Fibroblast of skin of abdomen (primary cell): Measurements from ENCODE around the gene ISM1. TPM values are rescaled to one million over a fixed set of nuclear protein-coding genes. Genes with fewer than 3 reads are reported as not detected.
A peak's percentile ranks its signal among the peaks of the same experiment; 100 is the strongest.

Source experiments
- DNase-seq: peaks from one replicate; pipeline ENCODE4 v3.0.0-alpha.2; 2013
- polyA plus RNA-seq, 2 experiments: library from polyadenylated mRNA; unstranded; fragments of 120-200 nt; gene quantifications; one replicate each; pipeline ENCODE4 v1.2.1, GENCODE V29; 2013; ENCODE audit not compliant: insufficient read length in 2 of 2

ISM1 gene
- polyA plus RNA-seq (2013, experiment 1 of 2; ENCODE audit: insufficient read length) = not detected
- not detected for polyA plus RNA-seq (2013, experiment 2 of 2; ENCODE audit: insufficient read length)

- DNase-seq = no peak
Observed at GRCh38 chr20:13220904-13221297, at the start of gene ISM1. Gene ISM1, plus strand, starts transcription at chr20:13221274. Its CDS starts 503 bp downstream, at chr20:13221777.

DNA sequence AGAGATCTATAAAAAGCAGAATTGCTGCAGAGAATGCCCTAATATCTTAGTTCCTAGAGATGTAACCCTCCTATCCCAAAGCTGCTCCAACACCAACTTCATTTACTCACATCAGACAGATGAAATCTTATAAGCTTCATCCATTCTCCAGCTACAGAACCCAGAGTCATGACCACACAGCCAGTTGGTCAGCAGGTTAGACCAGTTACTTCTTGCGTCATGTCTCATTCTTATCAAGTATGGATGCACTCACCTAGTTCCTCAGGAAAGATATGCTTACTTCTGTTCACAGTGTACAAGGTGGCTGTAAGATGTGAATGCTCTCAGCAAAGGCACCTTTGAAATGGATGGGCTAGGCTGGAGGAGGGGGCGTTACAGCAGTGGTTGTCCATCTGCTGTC is 47.9 kb upstream of the ISM1 start:
- no peak for DNase-seq

DNA sequence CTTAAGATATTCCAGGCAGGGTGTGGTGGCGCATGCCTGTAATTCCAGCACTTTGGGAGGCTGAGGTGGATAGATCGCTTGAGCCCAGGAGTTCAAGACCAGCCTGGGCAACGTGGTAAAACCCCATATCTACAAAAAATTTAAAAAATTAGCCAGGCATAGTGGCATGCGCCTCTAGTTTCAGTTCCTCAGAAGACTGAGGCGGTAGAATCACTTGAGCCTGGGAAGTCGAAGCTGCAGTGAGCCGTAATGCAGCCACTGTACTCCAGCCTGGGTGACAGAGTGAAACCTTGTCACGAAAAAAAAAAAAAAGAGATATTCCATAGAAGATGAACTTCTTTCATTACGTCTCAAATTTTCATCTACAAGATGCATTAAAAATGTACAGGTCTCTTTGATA is 46.7 kb upstream of the ISM1 start:
- DNase-seq = no peak

DNA sequence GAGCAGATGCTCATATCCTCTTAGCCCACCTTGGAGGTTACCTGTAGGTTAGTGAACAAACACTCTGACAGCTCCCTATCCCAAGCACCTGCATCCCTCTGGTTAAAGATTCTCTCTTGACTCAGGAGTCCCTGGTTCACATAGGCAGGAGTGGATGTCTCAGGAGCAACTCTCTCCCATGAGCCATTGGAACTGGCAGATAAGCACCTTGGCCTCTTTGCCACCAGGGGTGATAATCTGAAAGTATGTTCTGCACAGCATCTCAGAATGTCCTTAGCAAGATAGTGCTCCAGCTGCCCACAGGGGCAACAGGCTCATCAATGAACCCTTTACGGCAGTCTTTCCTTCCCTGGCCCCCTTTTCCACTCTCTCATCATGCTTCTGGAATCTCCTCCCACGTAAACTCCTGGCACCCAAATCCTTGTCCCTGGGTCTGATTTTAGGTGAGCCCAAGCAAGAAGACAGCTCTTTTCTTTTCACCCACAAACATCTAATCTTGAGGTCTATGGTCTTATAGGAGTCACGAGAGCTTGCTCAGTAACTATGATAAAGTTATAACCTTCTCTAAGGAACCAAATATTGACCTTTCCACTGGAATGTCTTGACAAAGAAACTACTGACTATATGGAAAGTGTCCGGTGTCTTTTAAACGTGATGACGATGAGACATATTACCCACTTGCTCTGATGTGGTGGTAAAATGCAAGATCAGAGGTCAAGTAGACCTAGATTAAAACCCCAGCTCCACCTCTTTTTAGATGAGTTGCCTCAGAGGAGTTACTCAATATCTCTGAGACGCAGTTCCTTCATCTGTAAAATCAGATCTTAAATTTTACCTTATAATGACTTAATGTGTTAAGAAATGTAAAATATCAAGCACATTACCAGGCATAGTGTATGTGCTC is 39.8 kb upstream of the ISM1 start:
- no peak for DNase-seq

GRCh38 chr20:13183005-13183404 is 38.1 kb upstream of the ISM1 start:
- DNase-seq = no peak

DNA sequence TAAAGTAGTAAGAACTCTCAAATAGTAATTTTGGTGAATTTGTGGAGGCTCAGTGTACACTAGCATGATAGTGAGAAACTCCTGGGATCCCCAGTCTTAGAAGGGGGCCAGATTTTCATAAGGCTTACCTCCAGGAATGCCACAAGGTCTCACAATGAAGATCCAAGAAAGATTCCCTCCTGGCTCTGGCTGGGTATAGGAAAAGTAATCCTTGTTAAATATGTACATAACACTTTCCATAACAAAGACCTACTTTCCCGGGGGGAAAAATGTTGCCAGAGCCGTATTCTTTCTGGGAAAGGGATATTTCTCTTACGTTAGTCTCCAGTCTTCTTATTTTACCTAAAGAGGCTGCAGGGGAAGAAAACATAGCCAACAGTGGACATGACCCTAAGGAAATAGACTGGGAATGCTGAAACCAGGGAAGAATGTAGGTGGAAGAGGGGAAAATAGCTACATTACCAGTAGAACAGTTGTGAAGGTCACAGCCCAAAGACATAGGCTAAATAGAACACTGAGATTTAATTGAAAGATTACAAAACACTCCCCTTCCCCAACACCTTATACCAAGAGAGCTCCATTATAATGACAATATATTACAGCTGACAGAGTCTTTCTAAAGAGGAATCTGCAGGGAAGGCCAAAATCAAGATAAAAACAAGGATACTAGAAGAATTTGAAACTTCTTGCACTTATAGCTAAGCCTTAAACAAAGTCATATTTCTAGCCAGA is 34.9 kb upstream of the ISM1 start:
- no peak for DNase-seq

GRCh38 chr20:13187899-13188298 is 33.2 kb upstream of the ISM1 start:
- no peak for DNase-seq

- DNase-seq = no peak
Observed at GRCh38 chr20:13199279-13199678, 21.8 kb upstream of the ISM1 start.

DNA sequence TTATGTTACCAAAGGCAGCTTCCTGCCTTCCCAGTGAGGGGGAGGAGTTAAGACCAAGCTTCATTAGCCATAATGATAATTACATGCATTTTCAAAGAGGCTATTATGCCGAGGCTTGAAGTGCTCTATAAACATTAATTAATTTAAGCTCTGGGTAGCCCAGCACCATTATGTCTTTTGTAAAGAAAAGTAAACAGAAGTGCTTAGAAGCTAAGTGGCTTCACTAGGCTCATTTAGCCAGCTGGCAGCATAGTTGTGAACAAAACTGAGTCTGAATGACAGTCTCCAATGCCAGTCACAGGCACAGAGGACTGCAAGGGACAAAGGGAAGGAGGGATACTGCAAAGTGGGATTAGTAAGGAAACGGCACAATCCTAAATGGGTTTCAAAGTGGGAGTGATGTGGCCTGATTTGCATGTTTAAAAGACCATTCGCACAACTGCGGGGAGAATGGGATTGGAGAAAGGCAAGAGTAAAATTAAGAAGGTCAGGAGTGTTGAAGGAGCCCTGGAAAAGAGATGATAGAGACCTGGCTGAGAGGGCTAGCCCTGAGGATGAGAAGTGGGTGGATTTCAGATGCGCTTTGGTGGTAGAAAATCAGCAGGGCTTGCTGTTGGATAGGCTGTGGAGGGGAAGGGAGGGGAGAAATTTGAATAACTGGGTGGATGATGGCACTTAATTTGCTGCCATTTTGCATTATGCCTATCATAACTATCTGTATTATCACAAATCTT is 20.1 kb upstream of the ISM1 start:
- no peak for DNase-seq

- DNase-seq = no peak
Observed at GRCh38 chr20:13202565-13202964, 18.5 kb upstream of the ISM1 start.

GRCh38 chr20:13205425-13205824 is 15.6 kb upstream of the ISM1 start:
- DNase-seq = no peak

DNA sequence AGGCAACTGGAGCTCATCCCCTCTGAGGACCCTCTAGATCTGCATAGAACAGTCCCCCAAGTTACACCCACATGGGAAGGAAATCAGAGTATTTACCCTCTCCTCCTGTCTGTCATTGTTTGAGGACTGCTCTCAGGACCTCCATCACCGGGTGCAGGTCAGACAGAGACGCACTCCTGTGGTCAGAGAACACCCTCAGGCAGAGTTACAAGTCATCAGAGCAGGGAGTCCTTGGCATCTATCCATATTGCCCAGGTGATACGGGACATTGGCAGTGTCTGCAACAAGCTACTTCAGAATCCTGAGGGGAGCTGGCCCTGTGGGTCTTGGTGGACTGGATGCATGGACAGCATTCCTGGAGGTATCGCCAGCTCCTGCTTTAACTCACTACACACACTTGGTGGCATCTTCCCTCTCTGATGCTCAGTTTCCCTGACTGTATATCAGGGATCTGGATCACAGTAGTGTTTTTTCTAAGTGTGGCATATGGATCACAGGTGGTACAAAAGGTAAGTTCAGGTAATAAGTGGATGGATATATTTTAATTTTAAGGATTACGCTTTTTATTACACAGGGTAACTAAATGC is 15.1 kb upstream of the ISM1 start:
- no peak for DNase-seq

DNA sequence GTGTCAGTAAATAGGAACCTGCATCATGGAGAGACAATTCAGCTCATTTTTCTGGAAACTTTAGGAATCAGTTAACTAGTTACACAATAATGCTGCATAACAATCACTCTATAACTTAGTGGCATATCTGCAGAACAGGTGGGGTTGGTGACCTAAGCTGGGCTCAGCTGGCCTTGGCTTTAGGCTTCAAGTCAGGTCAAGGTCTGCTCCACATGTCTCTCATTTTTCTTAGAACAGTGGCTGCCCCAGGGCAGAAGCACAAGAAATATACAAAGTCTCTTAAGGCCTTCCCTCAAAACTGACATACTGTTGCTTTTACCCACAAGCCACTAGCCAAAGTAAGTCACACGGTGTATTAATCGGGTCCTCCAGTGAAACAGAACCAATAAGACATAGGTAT is 14.1 kb upstream of the ISM1 start:
- DNase-seq = no peak

- no peak for DNase-seq
Observed at GRCh38 chr20:13211956-13212618, 9.0 kb upstream of the ISM1 start.

DNA sequence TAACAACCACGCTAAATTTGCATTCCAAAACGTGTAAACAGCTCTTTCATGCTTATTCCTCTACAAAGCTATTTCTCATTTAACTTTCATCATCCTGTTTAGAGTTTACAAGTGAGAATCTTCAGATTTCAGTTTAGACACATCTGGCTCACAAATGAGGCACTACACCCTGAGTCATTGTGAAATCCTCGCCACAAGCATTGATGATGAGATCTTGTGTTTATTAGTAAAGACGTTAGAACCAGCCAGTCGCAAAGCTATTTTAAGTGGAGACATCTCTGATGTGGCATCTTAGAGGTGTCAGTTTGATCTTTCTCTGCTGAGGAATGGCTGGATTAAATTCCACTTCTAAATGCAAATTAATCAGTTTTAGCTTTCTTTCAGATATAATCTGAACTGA is 8.3 kb upstream of the ISM1 start:
- DNase-seq = peak; percentile 70

DNA sequence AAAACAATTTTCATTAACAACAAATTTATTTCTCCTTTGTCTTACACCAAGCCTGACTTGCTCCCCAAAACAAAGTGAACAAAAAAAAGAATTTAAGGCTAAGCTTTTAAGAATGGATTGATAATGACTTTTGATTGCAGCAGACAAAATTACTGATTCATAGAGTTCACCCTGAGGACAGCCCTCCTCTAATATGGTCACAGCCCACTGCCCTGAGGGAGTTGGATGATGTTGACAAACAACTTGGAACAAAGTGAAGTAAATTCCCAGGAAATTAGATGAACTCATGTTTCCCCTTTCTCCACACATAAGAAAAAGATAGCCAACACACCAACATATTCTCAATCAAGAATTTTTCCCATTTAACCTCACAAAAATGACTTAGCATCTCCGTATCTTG is 7.7 kb upstream of the ISM1 start:
- DNase-seq = no peak

GRCh38 chr20:13216533-13216932 is 4.5 kb upstream of the ISM1 start:
- no peak for DNase-seq

GRCh38 chr20:13219327-13220193 is 1.5 kb upstream of the ISM1 start:
- DNase-seq = no peak

- peak; percentile 18 for DNase-seq
Observed at GRCh38 chr20:13220194-13220903, 725 bp upstream of the ISM1 start.

DNA sequence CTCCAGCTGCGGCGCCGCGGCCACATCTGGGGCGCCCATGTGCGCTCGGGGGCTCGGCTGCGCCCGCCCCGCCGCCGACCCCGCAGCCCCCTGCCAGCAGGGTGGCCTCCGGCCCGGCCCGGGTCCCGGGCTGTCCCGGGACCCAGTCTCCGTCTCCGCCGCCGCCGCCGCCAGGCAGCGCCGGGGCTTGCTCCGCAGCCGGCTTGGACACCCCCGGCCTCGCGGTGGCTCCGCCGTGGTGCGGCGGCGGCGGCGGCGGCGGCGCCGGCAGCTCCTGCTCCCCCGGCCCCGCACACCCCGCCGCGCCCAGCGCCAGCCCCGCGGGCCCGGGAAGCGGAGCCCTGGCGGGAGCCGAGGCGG is 219 bp downstream of the ISM1 start:
- no peak for DNase-seq
